Endothelial cell of umbilical vein (primary cell): ENCODE data around the gene LPAR4.

Experiments used
- CTCF ChIP-seq, 2 donors: IDR thresholded peaks; 1 replicate in 1 of 2; 2 replicates in 1 of 2; pipeline ENCODE4 v1.5.1; 2011; ENCODE audit warnings: low read length in 2 of 2, mild to moderate bottlenecking in 2 of 2, moderate library complexity in 2 of 2, control low read depth in 1 of 2, inconsistent platforms in 1 of 2, low read depth in 1 of 2; ENCODE audit not compliant: insufficient read depth in 1 of 2; ENCODE audit errors: extremely low read depth in 1 of 2
- EZH2 ChIP-seq: IDR thresholded peaks from 2 replicates; pipeline ENCODE4 v1.6.1; 2012; ENCODE audit warnings: borderline replicate concordance, low read depth, mild to moderate bottlenecking, moderate library complexity, low read length, inconsistent platforms; ENCODE audit not compliant: severe bottlenecking
- FOS ChIP-seq: IDR thresholded peaks from 2 replicates; pipeline ENCODE4 v1.6.1; 2011; ENCODE audit warnings: mild to moderate bottlenecking, low read length, moderate library complexity, borderline replicate concordance; ENCODE audit not compliant: insufficient read depth
- GATA2 ChIP-seq: IDR thresholded peaks from 2 replicates; pipeline ENCODE4 v1.7.0; 2011; ENCODE audit warnings: low read depth, mild to moderate bottlenecking, moderate library complexity, mixed read lengths, low read length; ENCODE audit not compliant: insufficient read length, insufficient read depth
- JUN ChIP-seq: IDR thresholded peaks from 2 replicates; pipeline ENCODE4 v1.6.1; 2011; ENCODE audit warnings: borderline replicate concordance, low read depth; ENCODE audit not compliant: insufficient read length, insufficient read depth
- MYC ChIP-seq: IDR thresholded peaks from one replicate; pipeline ENCODE4 v1.6.1; 2011; ENCODE audit warnings: mild to moderate bottlenecking, low read depth, low read length
- POLR2A ChIP-seq: IDR thresholded peaks from 2 replicates; pipeline ENCODE4 v1.6.1; 2012; ENCODE audit warnings: low read depth, mild to moderate bottlenecking, control low read depth, low read length
- POLR2AphosphoS5 ChIP-seq: IDR thresholded peaks from 2 replicates; pipeline ENCODE4 v1.6.1; 2012; ENCODE audit warnings: low read depth, mild to moderate bottlenecking, control low read depth, low read length, moderate library complexity; ENCODE audit not compliant: insufficient read depth
- TF ChIP-seq, protein P1 (sequence below): IDR thresholded peaks from 2 replicates; pipeline ENCODE4 v1.6.1; 2011; ENCODE audit not compliant: insufficient read depth, insufficient read length

GRCh38 chrX:78800694-78801093 lies 53.2 kb downstream of the LPAR4 start:
- no peak for TF ChIP-seq CTCF (IDR thresholded peaks at IDR 0.05; ENCODE audit: extremely low read depth in 1 of 2, insufficient read depth in 1 of 2, low read depth in 1 of 2, low read length in 2 of 2)
- no peak for TF ChIP-seq JUN
- TF ChIP-seq POLR2A, result no peak
- TF ChIP-seq EZH2, result no peak
- TF ChIP-seq, protein P1, sequence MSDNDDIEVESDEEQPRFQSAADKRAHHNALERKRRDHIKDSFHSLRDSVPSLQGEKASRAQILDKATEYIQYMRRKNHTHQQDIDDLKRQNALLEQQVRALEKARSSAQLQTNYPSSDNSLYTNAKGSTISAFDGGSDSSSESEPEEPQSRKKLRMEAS, result no peak
- TF ChIP-seq MYC, result no peak
- no peak for TF ChIP-seq POLR2AphosphoS5
- no peak for TF ChIP-seq GATA2
- TF ChIP-seq FOS, result no peak
